Esophagus muscularis mucosa (tissue), 4 donors: Measurements from ENCODE around the gene MGAT5B.

ENCODE experiments used
- CTCF ChIP-seq, 3 experiments: fragments of 200-600 bp in 2 of 3; fragments of 450-650 bp in 1 of 3; sonication (generic) in 2 of 3; IDR thresholded peaks; one replicate each; pipeline ENCODE4 v1.5.1; 2017 to 2019; ENCODE audit warnings: antibody characterized with exemption in 3 of 3, mild to moderate bottlenecking in 2 of 3, moderate library complexity in 1 of 3
- EP300 ChIP-seq: sonication (generic); formaldehyde crosslinking; IDR thresholded peaks from one replicate; pipeline ENCODE4 v1.6.1; 2017; ENCODE audit warnings: antibody characterized with exemption
- POLR2A ChIP-seq: fragments of 450-650 bp; IDR thresholded peaks from one replicate; pipeline ENCODE4 v1.6.1; 2017; ENCODE audit warnings: antibody characterized with exemption, moderate library complexity, mild to moderate bottlenecking, low read depth

- TF ChIP-seq CTCF (IDR thresholded peaks at IDR 0.05) (no peak), POLR2A (no peak), EP300 (no peak)
Measured at GRCh38 chr17:76881966-76882365, 13.8 kb downstream of the MGAT5B start.
